ENCODE data around the gene STAM.

STAM gene

DNA sequence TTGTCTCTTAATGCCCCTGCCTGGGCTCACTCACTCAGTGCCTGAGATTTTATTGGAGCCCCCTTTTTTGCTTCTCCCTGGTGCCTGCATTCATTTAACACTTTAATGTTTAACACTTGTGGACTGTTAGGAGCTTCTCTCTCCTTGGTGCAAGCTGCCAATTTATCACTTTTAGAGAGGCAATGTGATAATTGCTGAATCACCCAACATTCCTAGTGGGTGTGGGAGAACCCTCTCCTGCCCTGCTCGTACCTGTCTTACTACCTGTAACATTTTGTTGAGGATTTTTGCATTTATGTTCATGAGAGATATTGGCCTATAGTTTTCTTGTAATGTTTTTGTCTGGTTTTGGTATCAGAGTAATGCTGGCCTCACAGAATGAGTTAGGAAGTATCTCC is 13.2 kb downstream of the STAM start:
- peaks cover 52% of the 10 kb centered on the region for H3K4me1 Mint-ChIP-seq
- no peak overlapping the region for H3K27ac Mint-ChIP-seq
- H3K36me3 Mint-ChIP-seq = peaks cover 36% of the 10 kb centered on the region
- ATAC-seq = no peak
- no peak overlapping the region for H3K4me3 Mint-ChIP-seq
- peaks cover 2% of the 10 kb centered on the region for H3K9me3 Mint-ChIP-seq
- no peak for DNase-seq (ENCODE audit: low spot score in 2 of 2)

DNA sequence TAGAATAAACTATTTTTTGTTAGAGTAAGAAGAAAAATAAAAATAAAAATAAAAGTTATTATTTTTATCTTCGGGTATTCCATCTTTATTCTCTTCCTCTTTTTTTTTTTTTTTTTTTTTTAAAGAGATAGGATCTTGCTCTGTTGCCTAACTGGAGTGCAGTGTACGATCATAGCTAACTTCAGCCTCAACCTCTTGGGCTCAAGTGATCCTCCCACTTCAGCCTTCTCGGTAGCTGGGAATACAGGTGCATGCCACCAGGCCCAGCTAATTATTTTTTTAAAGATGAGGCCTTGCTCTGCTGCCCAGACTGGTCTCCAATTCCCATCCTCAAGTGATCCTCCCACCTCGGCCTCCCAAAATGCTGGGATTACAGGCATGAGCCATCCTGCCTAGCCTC is 15.4 kb downstream of the STAM start:
- Mint-ChIP-seq H3K27ac (no peak overlapping the region), H3K4me1 (peaks cover 56% of the 10 kb centered on the region), H3K9me3 (no peaks in the 10 kb centered on the region), H3K4me3 (no peak overlapping the region), H3K36me3 (peaks cover 42% of the 10 kb centered on the region)
- no peak for ATAC-seq
- DNase-seq (ENCODE audit: low spot score in 2 of 2) = no peak

- H3K27ac Mint-ChIP-seq = no peak overlapping the region
- H3K9me3 Mint-ChIP-seq = no peaks in the 10 kb centered on the region
- peaks cover 43% of the 10 kb centered on the region for H3K4me1 Mint-ChIP-seq
- ATAC-seq (no peak), DNase-seq (ENCODE audit: low spot score in 2 of 2) (no peak)
- peaks cover 39% of the 10 kb centered on the region for H3K36me3 Mint-ChIP-seq
- no peak overlapping the region for H3K4me3 Mint-ChIP-seq
Observed at GRCh38 chr10:17660921-17661320, 17.0 kb downstream of the STAM start.

- no peak for DNase-seq (ENCODE audit: low spot score in 2 of 2)
- no peak overlapping the region for H3K4me3 Mint-ChIP-seq
- H3K9me3 Mint-ChIP-seq = no peaks in the 10 kb centered on the region
- ATAC-seq = no peak
- H3K4me1 Mint-ChIP-seq = peaks cover 38% of the 10 kb centered on the region
- peaks cover 37% of the 10 kb centered on the region for H3K36me3 Mint-ChIP-seq
- no peak overlapping the region for H3K27ac Mint-ChIP-seq
Observed at GRCh38 chr10:17661510-17661909, 17.6 kb downstream of the STAM start.

DNA sequence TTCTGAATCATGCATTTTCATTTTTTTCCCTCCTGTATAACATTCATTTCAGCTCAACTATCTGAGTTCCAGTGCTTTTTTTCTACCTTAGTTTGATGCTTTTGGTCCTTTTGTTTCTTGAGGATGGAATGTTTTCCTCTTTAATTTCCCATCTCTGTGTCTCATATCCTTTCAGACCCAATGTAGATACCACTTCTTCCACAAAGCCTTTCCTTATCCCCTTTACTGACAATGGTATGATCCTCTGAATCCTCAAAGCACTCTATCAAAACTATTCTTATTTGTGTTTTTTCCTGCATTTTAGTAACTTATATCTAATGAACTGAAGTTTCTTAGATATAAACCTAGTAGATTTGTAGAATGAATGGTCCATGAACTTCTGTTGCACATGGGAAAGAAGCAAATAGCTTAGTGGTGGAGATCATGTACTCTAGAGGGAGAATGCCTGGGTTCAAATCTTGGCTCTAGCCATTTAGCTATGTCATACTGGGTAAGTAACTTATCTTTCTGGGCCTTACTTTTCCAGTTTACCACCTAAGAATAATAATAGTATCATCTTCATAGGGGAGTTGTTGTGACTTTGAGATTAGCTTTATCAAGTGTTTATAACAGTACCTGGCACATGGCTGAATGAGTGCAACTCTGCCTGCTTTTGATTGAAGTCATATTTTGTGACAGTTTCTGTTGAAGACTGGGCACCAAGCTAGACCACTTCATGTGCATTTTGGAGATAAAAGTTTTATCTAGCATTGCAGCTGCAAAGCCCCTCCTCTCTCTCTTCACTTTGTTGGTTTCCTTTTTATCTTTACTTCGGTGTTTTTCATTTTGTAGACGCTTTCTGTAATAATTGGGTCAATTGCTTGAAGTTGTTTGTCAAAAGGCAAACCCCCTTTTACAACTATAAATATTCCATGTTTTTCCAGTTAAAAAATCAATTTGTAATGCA is 18.5 kb downstream of the STAM start:
- H3K4me1 Mint-ChIP-seq = peaks cover 32% of the 10 kb centered on the region
- ATAC-seq = no peak
- H3K9me3 Mint-ChIP-seq = no peaks in the 10 kb centered on the region
- peaks cover 32% of the 10 kb centered on the region for H3K36me3 Mint-ChIP-seq
- no peak overlapping the region for H3K4me3 Mint-ChIP-seq
- no peak for DNase-seq (ENCODE audit: low spot score in 2 of 2)
- no peak overlapping the region for H3K27ac Mint-ChIP-seq

GRCh38 chr10:17663450-17663849 is 19.5 kb downstream of the STAM start:
- peaks cover 32% of the 10 kb centered on the region for H3K4me1 Mint-ChIP-seq
- H3K36me3 Mint-ChIP-seq = peaks cover 32% of the 10 kb centered on the region
- no peak overlapping the region for H3K27ac Mint-ChIP-seq
- ATAC-seq = no peak
- no peak overlapping the region for H3K4me3 Mint-ChIP-seq
- no peaks in the 10 kb centered on the region for H3K9me3 Mint-ChIP-seq
- no peak for DNase-seq (ENCODE audit: low spot score in 2 of 2)

DNA sequence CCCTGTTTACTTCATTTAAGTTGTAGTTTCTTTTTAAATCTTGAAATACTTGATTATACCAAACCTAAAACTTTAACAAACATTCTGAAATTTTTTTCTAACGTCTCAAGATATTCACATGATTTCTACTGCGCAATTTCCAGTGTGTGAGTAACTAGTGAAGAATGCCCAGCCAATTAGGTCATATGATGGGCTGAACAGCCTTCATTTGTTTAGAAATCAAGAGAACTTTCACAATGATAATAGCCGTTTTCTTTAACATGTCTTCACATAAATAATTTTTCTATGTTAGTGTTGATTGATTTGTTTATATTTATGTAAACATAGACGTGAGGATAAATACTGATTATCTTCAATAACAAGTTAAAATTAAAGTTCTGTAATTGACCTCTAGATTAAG is 21.8 kb downstream of the STAM start:
- Mint-ChIP-seq H3K27ac (no peak overlapping the region), H3K9me3 (no peaks in the 10 kb centered on the region), H3K4me1 (peaks cover 42% of the 10 kb centered on the region), H3K36me3 (peaks cover 36% of the 10 kb centered on the region), H3K4me3 (no peak overlapping the region)
- no peak for ATAC-seq
- no peak for DNase-seq (ENCODE audit: low spot score in 2 of 2)

GRCh38 chr10:17668435-17669184 is 24.7 kb downstream of the STAM start:
- Mint-ChIP-seq H3K9me3 (no peaks in the 10 kb centered on the region), H3K36me3 (peaks cover 10% of the 10 kb centered on the region), H3K4me3 (peak overlapping the region; percentile 69), H3K27ac (peak overlapping the region; percentile 86), H3K4me1 (peaks cover 34% of the 10 kb centered on the region)
- ATAC-seq (peak; percentile 78), DNase-seq (ENCODE audit: low spot score in 2 of 2) (no peak)

GRCh38 chr10:17669185-17669872 is 25.4 kb downstream of the STAM start:
- peaks cover 39% of the 10 kb centered on the region for H3K4me1 Mint-ChIP-seq
- H3K36me3 Mint-ChIP-seq = peaks cover 10% of the 10 kb centered on the region
- peak overlapping the region; percentile 69 for H3K4me3 Mint-ChIP-seq
- no peaks in the 10 kb centered on the region for H3K9me3 Mint-ChIP-seq
- DNase-seq (ENCODE audit: low spot score in 2 of 2) (no peak), ATAC-seq (peak; percentile 76)
- H3K27ac Mint-ChIP-seq = peak overlapping the region; percentile 86

DNA sequence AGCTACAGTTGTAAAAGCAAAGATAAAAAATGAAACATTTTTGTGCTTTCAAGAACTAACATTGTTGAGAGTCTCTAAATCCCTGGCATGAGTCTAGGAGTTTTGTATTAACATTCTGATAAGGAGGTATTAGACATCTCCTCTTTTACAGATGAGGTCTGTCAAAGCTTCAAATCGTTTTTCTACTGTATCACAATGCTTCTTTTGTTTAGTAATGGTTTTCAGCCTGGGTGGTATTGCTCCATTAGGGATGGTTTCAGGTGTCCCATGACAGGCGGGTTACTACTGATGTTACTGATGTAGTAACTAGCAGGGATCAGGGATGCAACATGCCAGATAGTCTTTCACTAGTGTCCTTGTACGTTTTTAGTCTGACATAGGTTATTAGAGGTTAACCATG is 27.4 kb downstream of the STAM start:
- no peak overlapping the region for H3K4me3 Mint-ChIP-seq
- H3K27ac Mint-ChIP-seq = no peak overlapping the region
- H3K9me3 Mint-ChIP-seq = no peaks in the 10 kb centered on the region
- H3K4me1 Mint-ChIP-seq = peaks cover 46% of the 10 kb centered on the region
- peaks cover 10% of the 10 kb centered on the region for H3K36me3 Mint-ChIP-seq
- no peak for DNase-seq (ENCODE audit: low spot score in 2 of 2)
- ATAC-seq = no peak

DNA sequence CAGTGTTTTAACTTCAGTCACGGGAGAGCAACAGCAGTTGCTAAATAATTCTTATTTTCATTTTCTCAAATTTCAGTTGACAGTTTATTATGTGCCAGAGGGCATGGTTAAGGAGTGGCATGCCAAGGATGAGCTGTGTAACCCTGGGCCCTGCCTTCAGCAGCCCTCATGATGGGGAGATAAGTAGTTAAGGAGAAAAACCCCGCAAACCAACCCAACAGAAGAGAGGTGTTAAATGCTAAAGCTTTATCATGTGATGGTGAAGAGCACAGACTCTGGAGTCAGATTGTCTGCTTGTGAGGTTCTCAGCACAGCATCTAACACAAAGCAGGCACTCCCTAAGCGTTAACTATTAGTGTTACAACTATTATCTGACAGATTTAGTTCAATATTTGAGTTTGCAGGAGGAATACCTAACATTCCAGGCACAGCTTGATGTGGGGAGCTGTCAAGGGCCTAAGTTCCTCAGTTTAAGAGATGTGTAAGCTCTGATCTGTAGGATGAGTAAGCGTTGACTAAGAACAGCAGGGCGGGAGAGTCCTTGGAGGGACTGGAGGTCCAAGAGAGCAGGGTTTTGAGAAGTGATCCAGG is 29.6 kb downstream of the STAM start:
- Mint-ChIP-seq H3K36me3 (peaks cover 10% of the 10 kb centered on the region), H3K27ac (peak overlapping the region; percentile 61), H3K9me3 (no peaks in the 10 kb centered on the region), H3K4me1 (peaks cover 33% of the 10 kb centered on the region), H3K4me3 (no peak overlapping the region)
- DNase-seq (ENCODE audit: low spot score in 2 of 2) (no peak), ATAC-seq (peak; percentile 71)

- no peaks in the 10 kb centered on the region for H3K9me3 Mint-ChIP-seq
- H3K36me3 Mint-ChIP-seq = peaks cover 5% of the 10 kb centered on the region
- no peak overlapping the region for H3K27ac Mint-ChIP-seq
- DNase-seq (ENCODE audit: low spot score in 2 of 2) (no peak), ATAC-seq (no peak)
- no peak overlapping the region for H3K4me3 Mint-ChIP-seq
- H3K4me1 Mint-ChIP-seq = peaks cover 31% of the 10 kb centered on the region
Observed at GRCh38 chr10:17674566-17674965, 30.6 kb downstream of the STAM start.

- Mint-ChIP-seq H3K36me3 (no peaks in the 10 kb centered on the region), H3K9me3 (no peaks in the 10 kb centered on the region), H3K4me3 (no peak overlapping the region), H3K27ac (peak overlapping the region; percentile 12), H3K4me1 (peaks cover 35% of the 10 kb centered on the region)
- ATAC-seq (no peak), DNase-seq (ENCODE audit: low spot score in 2 of 2) (no peak)
Observed at GRCh38 chr10:17675638-17676037, 31.7 kb downstream of the STAM start.

GRCh38 chr10:17676919-17677318 is 33.0 kb downstream of the STAM start:
- DNase-seq (ENCODE audit: low spot score in 2 of 2) (no peak), ATAC-seq (no peak)
- H3K4me1 Mint-ChIP-seq = peaks cover 35% of the 10 kb centered on the region

More at GRCh38 chr10:17676919-17677318, 33.0 kb downstream of the STAM start:
- Mint-ChIP-seq H3K36me3 (no peaks in the 10 kb centered on the region), H3K27ac (no peak overlapping the region), H3K4me3 (no peak overlapping the region), H3K9me3 (no peaks in the 10 kb centered on the region)

All from stimulated activated effector memory CD8-positive, alpha-beta T cell treated with anti-CD3 and anti-CD28 coated beads, Interleukin-12 subunit alpha, Interleukin-12 subunit beta, amount 100 ng/mL, for 72 hours (primary cell).